Measurements from ENCODE around the gene RUNX1.

RUNX1 gene

GRCh38 chr21:34782506-34783360 lies 266.4 kb downstream of the RUNX1 start:
- DNase-seq (ENCODE audit: low read depth): no peak

GRCh38 chr21:34781526-34781925 lies 267.6 kb downstream of the RUNX1 start:
- DNase-seq (ENCODE audit: low read depth): no peak

GRCh38 chr21:34779860-34780259 lies 269.2 kb downstream of the RUNX1 start:
- DNase-seq (ENCODE audit: low read depth): no peak

GRCh38 chr21:34775793-34776192 lies 273.3 kb downstream of the RUNX1 start:
- DNase-seq (ENCODE audit: low read depth): no peak

GRCh38 chr21:34774750-34775149 lies 274.4 kb downstream of the RUNX1 start:
- no peak for DNase-seq (ENCODE audit: low read depth)

GRCh38 chr21:34771512-34772028 lies 277.5 kb downstream of the RUNX1 start:
- no peak for DNase-seq (ENCODE audit: low read depth)

- DNase-seq (ENCODE audit: low read depth): no peak
These were observed 278.5 kb downstream of the RUNX1 start for GRCh38 chr21:34770576-34770975.

GRCh38 chr21:34768326-34768725 lies 280.8 kb downstream of the RUNX1 start:
- no peak for DNase-seq (ENCODE audit: low read depth)

- DNase-seq (ENCODE audit: low read depth): no peak
These were observed 282.2 kb downstream of the RUNX1 start for GRCh38 chr21:34766862-34767261.

GRCh38 chr21:34765619-34766018 lies 283.5 kb downstream of the RUNX1 start:
- DNase-seq (ENCODE audit: low read depth): no peak

GRCh38 chr21:34764715-34765284 lies 284.3 kb downstream of the RUNX1 start:
- no peak for DNase-seq (ENCODE audit: low read depth)

- DNase-seq (ENCODE audit: low read depth): no peak
These were observed 286.3 kb downstream of the RUNX1 start for GRCh38 chr21:34762786-34763185.

- DNase-seq (ENCODE audit: low read depth): no peak
These were observed 287.3 kb downstream of the RUNX1 start for GRCh38 chr21:34761758-34762330.

- no peak for DNase-seq (ENCODE audit: low read depth)
These were observed 294.1 kb downstream of the RUNX1 start for GRCh38 chr21:34754690-34755647.

- no peak for DNase-seq (ENCODE audit: low read depth)
These were observed 300.2 kb downstream of the RUNX1 start for GRCh38 chr21:34748862-34749261.

GRCh38 chr21:34745557-34746255 lies 303.4 kb downstream of the RUNX1 start:
- DNase-seq (ENCODE audit: low read depth): peak; percentile 77

GRCh38 chr21:34744801-34745200 lies 304.3 kb downstream of the RUNX1 start:
- DNase-seq (ENCODE audit: low read depth): no peak

GRCh38 chr21:34743831-34744230 lies 305.3 kb downstream of the RUNX1 start:
- peak; percentile 69 for DNase-seq (ENCODE audit: low read depth)

GRCh38 chr21:34743285-34743684 lies 305.8 kb downstream of the RUNX1 start:
- DNase-seq (ENCODE audit: low read depth): no peak

GRCh38 chr21:34740198-34740597 lies 308.9 kb downstream of the RUNX1 start:
- no peak for DNase-seq (ENCODE audit: low read depth)

Data from HS-27A (cell line).